Bronchial epithelial cell (primary cell): ENCODE results near the gene AGMO. TPM values are rescaled to one million over a fixed set of nuclear protein-coding genes. Genes with fewer than 3 reads are reported as not detected.
A peak's percentile ranks its signal among the peaks of the same experiment; 100 is the strongest.

Experiments used
- DNase-seq: peaks from one replicate; pipeline ENCODE4 v3.0.0-alpha.2; 2010; ENCODE audit warnings: low read depth
- FAIRE-seq: peaks from 2 replicates; lab custom pipeline; 2011; peaks lifted over from hg19 to GRCh38; lab: Jason Lieb, UNC
- H3K27me3 ChIP-seq: 2 replicates; pipeline ENCODE4 v1.5.1; 2011; ENCODE audit warnings: low read length; ENCODE audit not compliant: control insufficient read depth, insufficient read depth
- H3K36me3 ChIP-seq: 2 replicates; pipeline ENCODE4 v1.5.1; 2011; ENCODE audit warnings: low read length; ENCODE audit not compliant: control insufficient read depth, insufficient read depth
- H3K4me3 ChIP-seq: 2 replicates; pipeline ENCODE4 v1.5.1; 2011; ENCODE audit warnings: mild to moderate bottlenecking, low read depth, low read length, control low read depth
- total RNA-seq: library from RNA; depleted of rRNA; stranded (reverse); fragments of >200 nt; gene quantifications from 2 replicates; pipeline ENCODE4 v1.2.1, GENCODE V29; 2014
- TF ChIP-seq, protein P1 (sequence below): IDR thresholded peaks from 2 replicates; pipeline ENCODE4 v1.5.1; 2011; ENCODE audit warnings: mild to moderate bottlenecking, moderate library complexity, low read length, control low read depth, inconsistent platforms; ENCODE audit not compliant: insufficient read depth, severe bottlenecking

Gene AGMO
- total RNA-seq, 1 donor from 2014 or later, result under 0.01 TPM

DNA sequence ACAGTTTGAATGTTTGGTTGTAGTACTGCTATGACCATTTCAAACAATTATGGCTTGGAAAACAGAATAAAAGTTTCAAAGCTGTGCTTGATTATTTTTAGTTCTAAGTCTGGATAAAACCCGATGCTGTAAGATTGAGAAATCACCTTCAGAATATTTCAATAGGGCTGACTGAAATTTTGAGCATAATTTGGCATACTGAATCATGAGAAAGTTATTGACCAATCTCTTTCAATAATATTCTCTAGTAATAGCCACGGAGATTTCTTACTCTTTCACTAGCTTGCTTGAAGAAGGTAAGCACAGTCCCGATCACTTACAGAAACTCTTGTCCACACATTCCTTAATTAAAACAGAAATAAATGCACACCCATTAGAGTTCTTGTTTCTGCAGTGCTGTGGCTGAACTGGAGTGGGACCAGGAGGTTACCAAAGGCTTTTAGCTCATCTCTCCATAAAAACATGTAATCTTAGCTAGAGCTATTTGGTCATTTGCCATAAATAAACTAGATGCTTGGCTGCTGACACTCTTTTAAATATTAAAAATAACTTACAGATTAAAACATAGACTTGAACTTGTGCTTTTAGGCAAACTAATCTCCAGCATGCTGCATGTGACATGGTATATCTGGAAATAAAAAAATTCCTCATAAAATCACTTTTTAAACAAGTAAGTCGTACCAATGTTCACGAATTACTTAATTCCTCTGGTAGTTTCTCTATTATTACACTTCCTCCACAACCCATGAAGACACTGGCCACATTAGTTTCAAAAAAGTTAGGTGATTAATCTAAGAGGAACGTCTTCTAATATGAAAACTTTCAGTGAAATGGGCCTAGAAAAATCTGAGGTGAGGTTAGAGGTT lies 97.8 kb downstream of the AGMO start:
- TF ChIP-seq, protein P1, sequence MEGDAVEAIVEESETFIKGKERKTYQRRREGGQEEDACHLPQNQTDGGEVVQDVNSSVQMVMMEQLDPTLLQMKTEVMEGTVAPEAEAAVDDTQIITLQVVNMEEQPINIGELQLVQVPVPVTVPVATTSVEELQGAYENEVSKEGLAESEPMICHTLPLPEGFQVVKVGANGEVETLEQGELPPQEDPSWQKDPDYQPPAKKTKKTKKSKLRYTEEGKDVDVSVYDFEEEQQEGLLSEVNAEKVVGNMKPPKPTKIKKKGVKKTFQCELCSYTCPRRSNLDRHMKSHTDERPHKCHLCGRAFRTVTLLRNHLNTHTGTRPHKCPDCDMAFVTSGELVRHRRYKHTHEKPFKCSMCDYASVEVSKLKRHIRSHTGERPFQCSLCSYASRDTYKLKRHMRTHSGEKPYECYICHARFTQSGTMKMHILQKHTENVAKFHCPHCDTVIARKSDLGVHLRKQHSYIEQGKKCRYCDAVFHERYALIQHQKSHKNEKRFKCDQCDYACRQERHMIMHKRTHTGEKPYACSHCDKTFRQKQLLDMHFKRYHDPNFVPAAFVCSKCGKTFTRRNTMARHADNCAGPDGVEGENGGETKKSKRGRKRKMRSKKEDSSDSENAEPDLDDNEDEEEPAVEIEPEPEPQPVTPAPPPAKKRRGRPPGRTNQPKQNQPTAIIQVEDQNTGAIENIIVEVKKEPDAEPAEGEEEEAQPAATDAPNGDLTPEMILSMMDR, result no peak
- FAIRE-seq (no peak), DNase-seq (no peak)
- H3K4me3 ChIP-seq, result no peak overlapping the region
- H3K27me3 ChIP-seq, result no peaks in the 10 kb centered on the region
- H3K36me3 ChIP-seq, result no peaks in the 10 kb centered on the region

DNA sequence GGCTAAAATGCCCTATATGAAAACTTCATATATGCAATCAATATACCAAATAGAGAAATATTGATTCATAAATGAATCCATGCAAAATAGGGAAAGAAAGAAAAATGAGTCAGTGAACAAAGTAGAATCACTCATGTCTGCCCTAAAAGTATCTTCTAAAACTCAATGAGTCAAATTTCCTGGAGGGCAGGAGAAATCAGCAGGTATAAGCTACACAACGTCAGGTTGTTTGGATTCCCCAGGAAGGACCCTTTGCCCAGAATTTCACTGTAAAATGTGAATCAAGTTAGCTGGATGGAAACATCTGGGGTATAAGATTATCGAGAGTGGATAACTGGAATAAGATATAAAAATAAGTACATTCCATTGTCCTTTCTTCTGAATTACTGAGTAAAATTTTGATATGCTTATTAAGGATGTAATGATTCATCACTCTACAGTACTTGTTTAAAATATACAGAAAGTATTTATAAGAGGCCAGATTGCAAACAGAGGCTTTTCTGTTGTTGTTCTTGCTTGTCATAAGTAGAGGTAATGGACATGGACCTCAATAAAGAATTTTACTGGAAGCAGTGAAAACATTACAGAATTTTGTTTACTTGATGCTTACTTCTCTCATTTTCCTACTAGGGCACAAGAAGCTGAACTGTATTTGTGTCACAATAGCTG lies 99.0 kb downstream of the AGMO start:
- Histone ChIP-seq H3K36me3 (no peaks in the 10 kb centered on the region), H3K4me3 (no peak overlapping the region), H3K27me3 (no peaks in the 10 kb centered on the region)
- FAIRE-seq (no peak), DNase-seq (peak; percentile 71)
- TF ChIP-seq, protein P1, result no peak

DNA sequence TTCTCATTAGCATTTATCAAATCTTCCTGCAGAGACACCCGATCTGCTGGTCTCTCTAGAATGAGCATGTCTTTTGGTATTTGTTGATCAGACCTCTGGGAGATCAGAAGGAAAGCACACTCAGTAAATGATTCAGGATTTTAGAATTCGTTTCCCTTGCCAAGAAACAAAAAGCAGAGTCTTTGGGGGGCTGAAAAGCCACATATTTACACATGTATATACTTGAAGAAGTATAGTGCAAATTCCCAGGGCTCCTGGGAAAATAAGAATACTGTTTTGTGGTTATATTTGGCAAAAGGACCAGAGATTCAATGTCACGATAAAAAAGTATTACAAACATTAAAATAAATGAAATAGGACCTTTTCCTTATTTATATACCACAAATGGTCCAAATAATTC lies 100.2 kb downstream of the AGMO start:
- Histone ChIP-seq H3K27me3 (no peaks in the 10 kb centered on the region), H3K36me3 (no peaks in the 10 kb centered on the region), H3K4me3 (no peak overlapping the region)
- FAIRE-seq, result no peak
- TF ChIP-seq, protein P1, result no peak
- DNase-seq, result peak; percentile 84

DNA sequence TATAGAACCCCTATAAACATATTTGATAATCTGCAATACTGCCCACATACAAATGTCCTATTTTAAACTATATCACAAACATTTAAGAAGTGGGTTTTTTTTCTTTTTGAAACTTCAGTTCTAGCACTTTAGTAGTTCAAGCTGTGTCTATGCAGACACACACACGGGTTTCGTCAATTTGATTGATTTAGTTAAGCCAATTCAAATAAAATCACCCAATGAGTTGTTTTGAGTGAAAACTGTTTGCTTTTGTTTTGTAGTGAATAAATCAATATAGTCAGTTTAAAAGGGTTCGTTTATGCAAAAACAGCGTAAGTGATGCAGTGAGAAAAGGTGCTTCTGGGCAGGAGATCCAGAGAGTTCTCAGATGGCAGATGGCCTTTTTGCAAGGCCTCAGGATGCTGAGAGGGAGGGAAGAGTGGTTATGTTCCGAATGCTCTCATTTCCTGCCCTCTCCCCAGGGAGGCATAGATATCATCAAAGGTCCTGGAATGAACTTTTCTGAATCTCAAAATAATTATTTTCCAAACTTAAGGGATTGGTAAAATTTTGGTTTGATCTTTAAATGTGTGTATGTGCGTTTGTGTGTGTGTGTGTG lies 102.7 kb downstream of the AGMO start:
- no peaks in the 10 kb centered on the region for H3K36me3 ChIP-seq
- no peak for FAIRE-seq
- DNase-seq, result no peak
- TF ChIP-seq, protein P1, result no peak
- H3K27me3 ChIP-seq, result no peaks in the 10 kb centered on the region
- H3K4me3 ChIP-seq, result no peak overlapping the region

DNA sequence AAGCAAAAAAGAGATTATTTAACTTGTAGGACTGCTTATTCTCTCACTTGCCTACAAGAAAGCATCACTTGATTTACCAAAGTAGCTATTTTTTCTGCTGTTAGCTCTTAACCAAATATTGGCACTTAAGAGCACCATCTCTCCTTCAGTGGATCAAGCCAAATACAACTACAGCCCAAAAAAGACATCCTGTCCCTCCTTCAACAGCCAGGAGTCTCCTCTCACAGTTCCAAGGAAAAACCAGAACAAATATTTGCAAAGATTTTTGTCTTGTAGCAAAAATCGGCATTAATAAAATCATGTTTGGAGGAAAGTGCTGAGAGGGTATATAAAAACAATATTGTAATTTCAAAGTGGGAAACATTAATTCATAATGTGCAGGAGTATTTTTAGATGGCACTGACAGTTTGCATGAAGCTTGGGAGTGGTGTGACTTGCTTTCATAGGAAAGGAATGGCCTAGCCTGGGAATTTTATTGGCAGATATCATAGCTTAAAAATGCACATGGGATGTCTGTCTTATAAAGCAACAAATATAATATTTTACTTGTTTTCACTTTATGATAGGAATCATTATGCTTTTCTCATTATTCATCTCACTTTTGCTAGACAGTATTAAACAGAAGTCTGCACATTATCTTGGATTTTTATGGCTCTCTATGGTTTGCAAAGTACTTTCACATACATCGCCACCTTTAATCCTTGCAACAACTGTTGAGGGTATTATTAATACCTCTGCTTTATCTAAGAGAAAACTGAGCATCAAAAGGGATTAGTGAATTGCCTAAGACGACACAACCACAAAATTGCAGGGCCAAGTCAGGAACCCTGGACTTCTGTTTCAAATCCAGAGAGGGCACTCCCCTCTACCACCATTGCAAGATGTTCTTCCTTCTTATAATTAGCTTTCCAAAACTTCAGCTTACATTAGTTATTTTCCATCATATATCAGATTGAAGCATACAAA lies 103.5 kb downstream of the AGMO start:
- DNase-seq (no peak), FAIRE-seq (no peak)
- Histone ChIP-seq H3K27me3 (no peaks in the 10 kb centered on the region), H3K4me3 (no peak overlapping the region), H3K36me3 (no peaks in the 10 kb centered on the region)
- TF ChIP-seq, protein P1, result no peak
